Measurements from ENCODE around the gene SLC25A3.
"Not testable (repeated sequence)": the region's sequence is repeated elsewhere in the genome, so short reads cannot be mapped to it uniquely, and the experiment has no call there.

Gene SLC25A3

GRCh38 chr12:98593351-98594049 is at the start of gene SLC25A3:
Gene SLC25A3 (plus strand): TSS chr12:98593686. CDS start chr12:98593979, 293 bp downstream.
- peak; percentile 89 for DNase-seq (ENCODE audit: low read depth, low spot score)

GRCh38 chr12:98543701-98544100 is 49.8 kb upstream of the SLC25A3 start:
- no peak for DNase-seq (ENCODE audit: low read depth, low spot score)

GRCh38 chr12:98544751-98545150 is 48.7 kb upstream of the SLC25A3 start:
- DNase-seq (ENCODE audit: low read depth, low spot score), result no peak

- no peak for DNase-seq (ENCODE audit: low read depth, low spot score)
Measured at GRCh38 chr12:98549371-98550110, 43.9 kb upstream of the SLC25A3 start.

- no peak for DNase-seq (ENCODE audit: low read depth, low spot score)
Measured at GRCh38 chr12:98551787-98552186, 41.7 kb upstream of the SLC25A3 start.

- DNase-seq (ENCODE audit: low read depth, low spot score), result not testable (repeated sequence)
Measured at GRCh38 chr12:98558097-98558496, 35.4 kb upstream of the SLC25A3 start.

- DNase-seq (ENCODE audit: low read depth, low spot score), result no peak
Measured at GRCh38 chr12:98559666-98560065, 33.8 kb upstream of the SLC25A3 start.

- DNase-seq (ENCODE audit: low read depth, low spot score), result no peak
Measured at GRCh38 chr12:98561846-98562245, 31.6 kb upstream of the SLC25A3 start.

GRCh38 chr12:98572010-98572409 is 21.5 kb upstream of the SLC25A3 start:
- no peak for DNase-seq (ENCODE audit: low read depth, low spot score)

- DNase-seq (ENCODE audit: low read depth, low spot score), result no peak
Measured at GRCh38 chr12:98574110-98574509, 19.4 kb upstream of the SLC25A3 start.

GRCh38 chr12:98575013-98575412 is 18.5 kb upstream of the SLC25A3 start:
- no peak for DNase-seq (ENCODE audit: low read depth, low spot score)

- not testable (repeated sequence) for DNase-seq (ENCODE audit: low read depth, low spot score)
Measured at GRCh38 chr12:98576795-98577194, 16.7 kb upstream of the SLC25A3 start.

- DNase-seq (ENCODE audit: low read depth, low spot score), result no peak
Measured at GRCh38 chr12:98578392-98578791, 15.1 kb upstream of the SLC25A3 start.

- DNase-seq (ENCODE audit: low read depth, low spot score), result no peak
Measured at GRCh38 chr12:98578821-98579220, 14.7 kb upstream of the SLC25A3 start.

- no peak for DNase-seq (ENCODE audit: low read depth, low spot score)
Measured at GRCh38 chr12:98579347-98579746, 14.1 kb upstream of the SLC25A3 start.

GRCh38 chr12:98579835-98580234 is 13.7 kb upstream of the SLC25A3 start:
- DNase-seq (ENCODE audit: low read depth, low spot score), result no peak

GRCh38 chr12:98580695-98581094 is 12.8 kb upstream of the SLC25A3 start:
- DNase-seq (ENCODE audit: low read depth, low spot score), result no peak

GRCh38 chr12:98581101-98581500 is 12.4 kb upstream of the SLC25A3 start:
- no peak for DNase-seq (ENCODE audit: low read depth, low spot score)

- DNase-seq (ENCODE audit: low read depth, low spot score), result no peak
Measured at GRCh38 chr12:98582093-98582492, 11.4 kb upstream of the SLC25A3 start.

GRCh38 chr12:98587084-98587483 is 6.4 kb upstream of the SLC25A3 start:
- DNase-seq (ENCODE audit: low read depth, low spot score), result no peak

- DNase-seq (ENCODE audit: low read depth, low spot score), result no peak
Measured at GRCh38 chr12:98591209-98591608, 2.3 kb upstream of the SLC25A3 start.

GRCh38 chr12:98592825-98593322 is 612 bp upstream of the SLC25A3 start:
- no peak for DNase-seq (ENCODE audit: low read depth, low spot score)
